CD4-positive, alpha-beta T cell treated with Interleukin-15 for 1 hour (primary cell): ENCODE results near the gene TMOD3.
A peak's percentile ranks its signal among the peaks of the same experiment; 100 is the strongest.

Experiments
- DNase-seq: peaks from one replicate; pipeline ENCODE4 v3.0.0-alpha.2; 2020

The TMOD3 gene

GRCh38 chr15:51828621-51829375, 655 bp upstream of the TMOD3 start:
- DNase-seq = no peak

GRCh38 chr15:51830276-51830806, 888 bp downstream of the TMOD3 start:
- DNase-seq = no peak

- no peak for DNase-seq
These were observed 4.3 kb downstream of the TMOD3 start for GRCh38 chr15:51833772-51834171.

- no peak for DNase-seq
These were observed 8.4 kb downstream of the TMOD3 start for GRCh38 chr15:51837792-51838251.

- no peak for DNase-seq
These were observed 8.8 kb downstream of the TMOD3 start for GRCh38 chr15:51838270-51838669.

GRCh38 chr15:51840692-51841091, 11.2 kb downstream of the TMOD3 start:
- no peak for DNase-seq

- DNase-seq = no peak
These were observed 12.1 kb downstream of the TMOD3 start for GRCh38 chr15:51841406-51842040.

- no peak for DNase-seq
These were observed 12.8 kb downstream of the TMOD3 start for GRCh38 chr15:51842265-51842664.

- DNase-seq = no peak
These were observed 13.6 kb downstream of the TMOD3 start for GRCh38 chr15:51842852-51843737.

- no peak for DNase-seq
These were observed 15.4 kb downstream of the TMOD3 start for GRCh38 chr15:51844747-51845426.

GRCh38 chr15:51846066-51846462, 16.6 kb downstream of the TMOD3 start:
- DNase-seq = no peak

GRCh38 chr15:51846463-51847230, 17.2 kb downstream of the TMOD3 start:
- DNase-seq = no peak

GRCh38 chr15:51848811-51849210, 19.4 kb downstream of the TMOD3 start:
- no peak for DNase-seq

GRCh38 chr15:51849860-51850259, 20.4 kb downstream of the TMOD3 start:
- no peak for DNase-seq

- DNase-seq = no peak
These were observed 24.5 kb downstream of the TMOD3 start for GRCh38 chr15:51853998-51854397.

- DNase-seq = no peak
These were observed 26.2 kb downstream of the TMOD3 start for GRCh38 chr15:51855612-51856011.

- DNase-seq = no peak
These were observed 27.4 kb downstream of the TMOD3 start for GRCh38 chr15:51856714-51857380.

- DNase-seq = peak; percentile 63
These were observed 32.3 kb downstream of the TMOD3 start for GRCh38 chr15:51861557-51862359.

- DNase-seq = no peak
These were observed 33.7 kb downstream of the TMOD3 start for GRCh38 chr15:51863131-51863530.

- DNase-seq = no peak
These were observed 35.1 kb downstream of the TMOD3 start for GRCh38 chr15:51864408-51865056.
